ENCODE measurements around the gene C14orf93.

DNA sequence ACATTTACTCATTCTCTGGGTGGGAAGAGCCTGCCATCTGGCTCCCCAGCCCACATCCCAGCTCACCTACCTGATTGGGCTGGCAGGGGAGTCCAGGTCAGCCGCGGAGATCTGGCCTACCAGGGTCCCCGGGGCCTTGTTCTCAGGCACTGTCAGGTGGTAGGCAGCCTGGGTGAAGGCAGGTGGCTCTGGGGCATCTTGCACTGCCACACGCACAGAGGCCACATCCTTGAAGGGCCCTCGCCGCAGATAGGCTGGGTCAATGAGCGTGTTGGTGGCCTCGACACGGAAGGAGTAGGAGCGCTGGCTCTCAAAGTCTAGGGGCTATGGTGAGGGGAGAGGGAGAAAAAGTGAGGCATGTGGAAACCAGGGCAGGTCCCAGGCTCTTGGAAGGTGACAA is 43.5 kb upstream of the C14orf93 start:
- TF ChIP-seq POLR2AphosphoS5 (IDR thresholded peaks at IDR 0.05) (no peak), POLR2A (IDR thresholded peaks at IDR 0.05) (no peak)

Measured in transverse colon (tissue), 3 donors.